Colonic mucosa (tissue), 4 donors: ENCODE data around the gene RSBN1. TPM values are rescaled to one million over a fixed set of nuclear protein-coding genes. Genes with fewer than 3 reads are reported as not detected.

Experiments
- DNase-seq: peaks from one replicate; pipeline ENCODE4 v3.0.0-alpha.2; 2020
- H3K27ac ChIP-seq: fragments of 200-600 bp; one replicate; pipeline ENCODE4 v1.8.0; 2021
- H3K27me3 ChIP-seq: fragments of 200-600 bp; one replicate; pipeline ENCODE4 v1.8.0; 2021
- H3K36me3 ChIP-seq: fragments of 200-600 bp; one replicate; pipeline ENCODE4 v1.8.0; 2021
- H3K4me1 ChIP-seq: fragments of 200-600 bp; one replicate; pipeline ENCODE4 v1.8.0; 2021; ENCODE audit warnings: mild to moderate bottlenecking
- H3K4me3 ChIP-seq: fragments of 200-600 bp; one replicate; pipeline ENCODE4 v1.8.0; 2021
- H3K9ac ChIP-seq, 2 donors: one replicate each; pipeline ENCODE4 v1.7.0; 2013; ENCODE audit warnings: control low read depth in 2 of 2, low read depth in 2 of 2, low read length in 2 of 2
- H3K9me3 ChIP-seq: fragments of 200-600 bp; one replicate; pipeline ENCODE4 v1.8.0; 2021
- CTCF ChIP-seq: fragments of 200-600 bp; IDR thresholded peaks from one replicate; pipeline ENCODE4 v1.8.0; 2022; ENCODE audit warnings: antibody characterized with exemption, mild to moderate bottlenecking
- intact Hi-C: fragments of 100-400 bp; cut with DNase I; formaldehyde crosslinking; loops from one replicate; pipeline ENCODE4 v1.14.1; 2022
- total RNA-seq, 2 donors: library from RNA; stranded (reverse); fragmentation: NEBNext Ultra II Directional in 1 of 2; extraction: Animal tissue kit (Norgen Biotek cat#: 25700) in 1 of 2; gene quantifications; one replicate each; pipeline ENCODE4 v1.2.1, GENCODE V29; 2021
- donor health status: healthy.
- donor health status: DM: no; HTN: no; CAD: no.
- donor health status: DM: no; HTN: no; CAD: no.

RSBN1 gene
- total RNA-seq, 2 donors from 2014 or later, result 21.7 to 27.4 TPM

DNA sequence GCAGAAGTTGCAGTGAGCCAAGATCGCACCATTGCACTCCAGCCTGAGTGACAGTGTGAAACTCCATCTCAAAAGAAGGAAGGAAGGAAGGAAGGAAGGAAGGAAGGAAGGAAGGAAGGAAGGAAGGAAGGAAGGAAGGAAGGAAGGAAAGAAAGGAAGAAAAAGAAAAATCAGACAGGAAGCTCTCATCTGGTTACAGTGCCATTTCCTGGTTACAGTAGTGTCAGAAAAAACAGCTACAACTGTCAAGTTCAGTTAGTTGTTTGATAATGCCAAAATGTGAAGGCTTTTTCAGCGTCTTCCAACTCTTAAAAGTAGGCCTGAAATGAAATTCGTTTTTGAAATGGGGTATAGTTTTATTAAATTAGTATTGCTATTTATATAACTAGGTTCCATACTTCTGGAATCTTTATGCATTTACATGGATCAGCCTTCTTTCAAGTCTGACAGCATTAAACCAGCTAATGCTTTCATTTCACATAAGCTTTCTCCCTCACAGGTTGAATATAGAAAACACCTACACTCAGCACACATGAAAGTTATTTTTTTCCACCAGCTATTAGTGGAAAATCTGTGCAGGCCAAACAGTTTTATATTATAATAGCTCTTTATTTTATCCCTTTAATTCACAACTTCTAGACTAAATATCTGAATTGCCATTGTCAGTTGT is 38.0 kb upstream of the RSBN1 start:
- intact Hi-C loops, result no loop called here
- Histone ChIP-seq H3K9me3 (no peaks in the 10 kb centered on the region), H3K36me3 (no peaks in the 10 kb centered on the region), H3K4me1 (no peaks in the 10 kb centered on the region), H3K4me3 (no peak overlapping the region), H3K27ac (no peak overlapping the region), H3K9ac (no peak overlapping the region), H3K27me3 (no peaks in the 10 kb centered on the region)
- no peak for TF ChIP-seq CTCF
- DNase-seq, result no peak

GRCh38 chr1:113849072-113849471 is 36.8 kb upstream of the RSBN1 start:
- no peak for DNase-seq
- no peak overlapping the region for H3K4me3 ChIP-seq
- H3K9ac ChIP-seq, result no peak overlapping the region
- intact Hi-C loops, result no loop called here
- H3K4me1 ChIP-seq, result no peaks in the 10 kb centered on the region
- H3K36me3 ChIP-seq, result no peaks in the 10 kb centered on the region
- no peaks in the 10 kb centered on the region for H3K9me3 ChIP-seq
- TF ChIP-seq CTCF, result no peak
- H3K27me3 ChIP-seq, result no peaks in the 10 kb centered on the region
- no peak overlapping the region for H3K27ac ChIP-seq

DNA sequence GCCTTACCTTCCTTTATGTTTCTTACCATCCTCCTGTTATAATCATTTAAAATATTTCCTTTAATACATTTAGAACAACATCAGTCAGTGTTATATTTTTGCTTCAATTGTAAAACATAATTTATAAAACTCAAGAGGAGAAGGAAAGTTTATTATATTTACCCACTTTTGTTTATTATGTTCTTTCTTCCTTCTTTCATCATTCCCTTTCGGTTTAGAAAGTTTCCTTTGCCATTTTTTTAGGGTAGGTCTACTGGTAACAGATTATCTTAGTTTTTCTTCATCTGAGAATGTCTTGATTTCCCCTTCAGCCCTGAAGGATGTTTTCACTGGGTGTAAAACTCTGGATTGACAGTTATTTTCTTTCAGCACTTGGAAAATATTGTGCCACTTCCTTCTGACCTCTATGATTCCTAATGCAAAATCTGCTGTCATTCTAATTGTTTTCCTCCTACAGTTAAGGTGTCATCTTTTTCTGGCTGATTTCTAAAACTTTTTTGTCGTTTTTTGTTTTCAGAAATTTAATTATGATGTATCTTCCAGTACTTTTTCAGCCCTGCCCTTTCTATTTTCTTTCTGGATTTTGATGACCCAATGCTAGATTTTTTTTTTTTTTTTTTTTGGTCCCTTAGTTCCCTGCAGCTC is 34.2 kb upstream of the RSBN1 start:
- TF ChIP-seq CTCF, result no peak
- no peak for DNase-seq

DNA sequence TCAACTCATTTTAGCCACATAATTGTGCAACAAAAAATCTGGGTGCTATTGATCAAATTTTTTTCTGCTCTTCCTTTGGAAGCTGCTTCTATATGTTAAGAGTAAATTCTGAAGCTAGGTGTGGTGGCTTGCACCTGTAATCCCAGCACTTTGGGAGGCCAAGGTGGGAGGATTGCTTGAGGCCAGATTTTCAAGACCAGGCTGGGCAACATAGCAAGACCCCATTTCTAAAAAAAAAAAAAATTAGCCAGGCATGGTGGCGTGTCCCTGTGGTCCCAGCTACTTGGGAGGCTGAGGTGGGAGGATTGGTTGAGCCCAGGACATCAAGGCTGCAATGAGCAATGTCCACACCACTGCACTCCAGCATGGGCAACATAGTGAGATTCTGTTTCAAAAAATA is 24.3 kb upstream of the RSBN1 start:
- Histone ChIP-seq H3K4me1 (no peaks in the 10 kb centered on the region), H3K36me3 (no peaks in the 10 kb centered on the region), H3K9me3 (no peaks in the 10 kb centered on the region), H3K9ac (no peak overlapping the region), H3K27me3 (no peaks in the 10 kb centered on the region), H3K4me3 (no peak overlapping the region), H3K27ac (no peak overlapping the region)
- no peak for DNase-seq
- intact Hi-C loops, result loop anchor here (2.0 to 10.0 kb wide), 2 partner anchors 68 to 128 kb away; partner anchors contain the start of genes AP4B1 and DCLRE1B
- no peak for TF ChIP-seq CTCF

More for the DNA sequence above, 34.2 kb upstream of the RSBN1 start:
- no peak overlapping the region for H3K27ac ChIP-seq
- no peaks in the 10 kb centered on the region for H3K27me3 ChIP-seq
- H3K9ac ChIP-seq, result no peak overlapping the region
- H3K9me3 ChIP-seq, result no peaks in the 10 kb centered on the region
- H3K4me1 ChIP-seq, result no peaks in the 10 kb centered on the region
- intact Hi-C loops, result no loop called here
- no peaks in the 10 kb centered on the region for H3K36me3 ChIP-seq
- H3K4me3 ChIP-seq, result no peak overlapping the region

DNA sequence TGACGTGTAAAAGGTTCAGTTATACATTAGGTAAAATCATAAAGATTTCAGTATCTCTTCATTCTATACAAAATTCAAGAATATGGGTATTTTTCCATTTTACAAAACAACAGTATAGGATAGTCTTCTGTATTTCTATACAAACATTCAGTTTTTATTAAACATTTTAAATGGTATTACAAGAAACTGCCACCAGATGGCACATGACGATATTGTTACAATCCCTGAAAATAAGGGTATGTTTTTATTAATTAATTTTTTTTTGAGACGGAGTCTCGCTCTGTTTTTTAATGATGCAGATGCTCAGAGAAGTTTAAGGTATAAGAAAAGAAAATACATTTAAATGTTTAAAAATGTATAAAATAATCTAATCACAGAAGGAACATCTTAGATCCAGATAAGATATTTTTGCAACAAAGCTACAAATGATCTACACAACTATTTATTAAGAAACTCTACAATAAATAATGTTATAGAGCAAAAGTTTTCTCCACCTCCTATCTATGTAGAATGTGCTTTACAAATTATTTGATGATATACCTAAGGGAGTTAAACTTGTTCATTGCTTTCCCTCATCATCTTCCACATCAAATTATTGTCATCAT is 23.5 kb upstream of the RSBN1 start:
- no peak overlapping the region for H3K4me3 ChIP-seq
- no peaks in the 10 kb centered on the region for H3K36me3 ChIP-seq
- no peaks in the 10 kb centered on the region for H3K27me3 ChIP-seq
- no peaks in the 10 kb centered on the region for H3K4me1 ChIP-seq
- no peaks in the 10 kb centered on the region for H3K9me3 ChIP-seq
- intact Hi-C loops, result loop anchor here (2.0 to 10.0 kb wide), 2 partner anchors 69 to 129 kb away; partner anchors contain the start of genes AP4B1 and DCLRE1B
- TF ChIP-seq CTCF, result peak; percentile 52
- no peak overlapping the region for H3K9ac ChIP-seq
- DNase-seq, result no peak
- no peak overlapping the region for H3K27ac ChIP-seq
